ENCODE measurements around the gene GSS.

DNA sequence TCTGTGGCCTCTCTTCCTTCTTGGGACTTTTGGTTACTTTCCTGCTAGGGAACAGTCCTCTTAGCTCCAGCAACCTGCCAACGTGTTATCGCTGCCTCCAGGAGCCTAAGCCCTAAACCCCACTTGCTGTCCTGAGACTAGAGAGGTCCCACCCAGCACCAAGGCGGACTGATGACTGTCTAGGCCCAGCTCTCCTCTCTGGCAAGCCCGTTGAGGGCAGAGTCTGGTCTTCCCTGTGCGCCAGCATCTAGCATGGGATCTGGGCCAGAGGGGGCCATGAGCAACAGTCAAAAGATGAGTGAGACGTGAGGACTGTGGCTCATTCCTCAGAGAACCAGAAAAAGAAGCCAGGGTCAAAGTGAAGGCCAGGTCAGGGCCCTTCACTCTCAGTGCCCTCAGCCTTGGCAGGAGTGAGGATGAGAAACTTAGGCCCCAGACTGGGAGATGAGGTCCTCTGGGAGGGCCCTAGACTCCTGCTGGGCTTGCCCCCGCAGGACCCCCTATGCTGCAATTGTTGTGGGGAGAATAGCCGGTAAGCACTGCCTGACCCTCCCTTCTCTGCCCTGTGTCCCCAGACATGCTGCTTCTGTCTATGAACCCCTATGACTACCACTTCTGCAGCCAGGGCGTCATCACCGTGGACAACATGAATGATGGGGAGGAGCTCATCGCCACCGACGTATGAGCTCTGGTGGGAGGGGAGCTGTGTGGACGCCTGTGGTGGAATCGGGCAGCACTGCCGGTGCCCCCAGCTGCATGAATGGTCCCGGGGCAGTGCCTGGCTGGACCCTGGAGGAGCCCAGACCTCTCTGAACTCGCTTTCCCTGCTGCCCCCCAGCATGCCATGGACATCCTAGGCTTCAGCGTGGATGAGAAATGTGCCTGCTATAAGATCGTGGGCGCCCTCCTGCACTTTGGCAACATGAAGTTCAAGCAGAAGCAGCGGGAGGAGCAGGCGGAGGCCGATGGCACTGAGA is 31.0 kb upstream of the GSS start:
- TF ChIP-seq, protein P1, sequence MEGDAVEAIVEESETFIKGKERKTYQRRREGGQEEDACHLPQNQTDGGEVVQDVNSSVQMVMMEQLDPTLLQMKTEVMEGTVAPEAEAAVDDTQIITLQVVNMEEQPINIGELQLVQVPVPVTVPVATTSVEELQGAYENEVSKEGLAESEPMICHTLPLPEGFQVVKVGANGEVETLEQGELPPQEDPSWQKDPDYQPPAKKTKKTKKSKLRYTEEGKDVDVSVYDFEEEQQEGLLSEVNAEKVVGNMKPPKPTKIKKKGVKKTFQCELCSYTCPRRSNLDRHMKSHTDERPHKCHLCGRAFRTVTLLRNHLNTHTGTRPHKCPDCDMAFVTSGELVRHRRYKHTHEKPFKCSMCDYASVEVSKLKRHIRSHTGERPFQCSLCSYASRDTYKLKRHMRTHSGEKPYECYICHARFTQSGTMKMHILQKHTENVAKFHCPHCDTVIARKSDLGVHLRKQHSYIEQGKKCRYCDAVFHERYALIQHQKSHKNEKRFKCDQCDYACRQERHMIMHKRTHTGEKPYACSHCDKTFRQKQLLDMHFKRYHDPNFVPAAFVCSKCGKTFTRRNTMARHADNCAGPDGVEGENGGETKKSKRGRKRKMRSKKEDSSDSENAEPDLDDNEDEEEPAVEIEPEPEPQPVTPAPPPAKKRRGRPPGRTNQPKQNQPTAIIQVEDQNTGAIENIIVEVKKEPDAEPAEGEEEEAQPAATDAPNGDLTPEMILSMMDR (IDR thresholded peaks at IDR 0.05) = no peak
- no peak for TF ChIP-seq POLR2A (IDR thresholded peaks at IDR 0.05)
